NCI-H2107 (cell line): ENCODE measurements around the gene LHCGR.

Source experiments
- DNase-seq: peaks from one replicate; lab custom pipeline; 2025; lab: John Stamatoyannopoulos, UW

The LHCGR gene

DNA sequence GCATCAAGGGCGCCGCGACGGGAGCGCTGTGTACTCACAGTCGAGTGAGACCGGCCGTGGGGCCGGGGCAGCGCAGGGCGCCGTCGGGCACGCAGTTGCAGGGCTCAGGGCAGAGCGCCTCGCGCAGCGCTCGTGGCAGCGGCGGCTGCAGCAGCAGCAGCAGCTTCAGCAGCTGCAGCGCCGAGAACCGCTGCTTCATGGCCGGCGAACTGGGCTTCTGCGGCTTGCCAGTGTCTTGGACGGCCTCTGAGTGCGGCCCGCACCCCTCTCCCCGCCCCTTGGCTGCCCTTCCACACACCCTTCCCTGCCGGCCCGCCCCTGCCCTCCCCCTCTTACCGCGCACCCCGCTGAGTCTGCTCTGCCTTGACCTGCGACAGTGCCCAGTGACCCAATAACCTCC, at the start of gene LHCGR:
Gene LHCGR (minus strand): TSS at position 252 of the 400 bp plus-strand sequence. CDS start 53 bp downstream, at position 199.
- DNase-seq = peak; percentile 18

DNA sequence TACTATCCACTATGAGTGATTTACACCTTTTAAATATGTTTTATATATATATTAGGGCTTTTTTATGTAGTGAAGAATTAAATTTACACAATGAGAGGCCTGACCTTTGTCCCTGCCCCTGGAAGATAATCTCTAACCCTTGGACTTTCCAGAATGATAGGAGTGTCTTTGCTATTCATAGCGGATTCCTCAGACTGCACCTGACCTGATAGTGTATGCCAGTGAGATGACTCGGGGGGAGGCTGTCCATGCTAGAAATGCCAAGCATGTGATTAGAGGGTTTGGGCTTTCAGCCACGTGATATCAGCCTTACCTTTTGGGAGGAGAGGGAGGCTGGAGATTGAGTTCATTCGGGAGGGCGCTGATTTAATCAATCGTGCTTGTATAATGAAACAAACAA, 44.1 kb upstream of the LHCGR start:
- DNase-seq = no peak

DNA sequence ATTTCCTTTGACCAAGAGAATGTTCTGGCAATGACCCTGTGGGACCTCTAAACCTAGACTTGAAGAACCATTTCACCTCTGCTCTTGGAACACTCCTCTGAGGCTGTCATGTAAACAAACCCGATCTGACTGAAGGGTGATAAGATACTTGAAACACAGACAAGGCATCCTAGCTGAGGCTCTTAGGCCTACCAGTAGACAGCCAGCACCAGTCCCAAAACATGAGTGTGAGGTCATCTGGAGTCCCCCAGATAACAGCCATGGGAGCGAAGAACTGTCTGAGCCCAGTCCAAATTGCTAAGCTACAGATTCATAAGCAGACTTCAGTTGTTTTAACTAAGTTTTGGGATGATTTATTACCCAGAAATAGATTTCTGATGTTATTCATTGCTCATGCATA, 39.5 kb upstream of the LHCGR start:
- DNase-seq = no peak

DNA sequence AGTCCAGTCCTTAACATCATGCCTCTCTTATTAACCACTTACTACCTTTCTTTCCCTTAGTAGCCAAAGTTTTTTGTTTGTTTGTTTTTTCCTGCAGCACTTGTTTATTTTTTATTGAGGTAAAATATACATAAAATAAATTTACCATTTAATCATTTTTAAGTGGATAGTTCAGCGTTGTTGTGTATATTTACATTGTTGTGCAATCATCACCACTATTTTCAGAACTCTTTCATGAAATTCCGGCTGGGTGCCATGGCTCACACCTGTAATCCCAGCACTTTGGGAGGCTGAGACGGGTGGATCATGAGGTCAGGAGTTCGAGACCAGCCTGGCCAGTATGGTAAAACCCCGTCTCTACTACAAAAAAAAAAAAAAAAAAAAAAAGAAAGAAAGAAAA, 38.1 kb upstream of the LHCGR start:
- DNase-seq = no peak

DNA sequence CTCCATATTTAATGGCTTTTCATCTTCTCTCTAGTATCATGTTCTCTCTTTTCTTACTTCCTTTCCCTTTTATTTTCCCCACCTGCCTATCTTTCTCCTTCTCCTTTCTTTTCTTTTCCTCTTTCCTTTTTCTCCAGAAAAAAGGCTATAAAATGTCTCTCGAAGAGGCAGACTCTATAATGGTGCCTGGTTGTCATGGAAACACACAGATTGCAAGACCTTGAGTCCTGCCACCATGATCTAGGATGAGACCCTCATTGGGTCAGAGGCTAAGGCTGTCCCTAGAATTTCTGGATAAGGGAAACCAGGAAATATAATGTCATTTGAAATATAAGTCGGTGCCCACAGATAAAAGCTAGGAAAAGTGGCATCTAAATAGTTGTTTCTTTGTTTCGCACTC, 36.5 kb upstream of the LHCGR start:
- no peak for DNase-seq

DNA sequence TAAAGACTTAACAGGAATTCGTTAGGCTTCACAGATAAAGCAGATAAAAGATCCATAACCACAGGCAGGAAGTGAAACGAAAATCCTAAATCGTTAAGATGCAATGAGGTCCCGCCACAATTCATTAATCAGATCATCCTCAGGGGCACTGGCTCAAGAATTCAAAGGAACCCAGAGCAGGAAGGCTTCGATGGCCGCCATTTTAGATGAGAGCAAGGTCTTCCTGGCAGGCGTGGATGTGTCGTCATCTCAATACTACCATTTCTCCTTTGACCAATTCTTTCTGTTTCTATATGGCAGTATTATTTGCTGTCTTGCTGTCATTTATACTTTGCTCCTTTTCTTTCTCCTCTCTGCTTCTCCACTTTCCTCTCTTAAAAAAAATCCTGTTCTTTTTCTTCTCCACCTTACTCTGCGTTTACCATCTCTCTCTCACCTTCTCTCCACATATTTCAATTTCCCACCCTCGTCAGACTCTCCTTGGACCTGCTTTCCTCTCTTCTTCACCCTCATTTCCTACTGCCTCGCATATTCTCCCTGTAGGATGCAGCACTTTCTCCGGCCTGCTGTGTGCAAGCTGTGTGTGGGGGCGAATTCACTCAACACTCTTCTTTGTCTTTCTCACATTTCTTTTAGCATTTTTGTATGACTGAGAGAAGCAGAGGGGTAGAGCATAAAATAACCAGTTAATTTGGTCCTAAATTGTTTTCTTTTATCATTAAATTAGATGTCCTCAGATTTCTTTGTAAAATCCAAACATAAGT, 35.1 kb upstream of the LHCGR start:
- no peak for DNase-seq

DNA sequence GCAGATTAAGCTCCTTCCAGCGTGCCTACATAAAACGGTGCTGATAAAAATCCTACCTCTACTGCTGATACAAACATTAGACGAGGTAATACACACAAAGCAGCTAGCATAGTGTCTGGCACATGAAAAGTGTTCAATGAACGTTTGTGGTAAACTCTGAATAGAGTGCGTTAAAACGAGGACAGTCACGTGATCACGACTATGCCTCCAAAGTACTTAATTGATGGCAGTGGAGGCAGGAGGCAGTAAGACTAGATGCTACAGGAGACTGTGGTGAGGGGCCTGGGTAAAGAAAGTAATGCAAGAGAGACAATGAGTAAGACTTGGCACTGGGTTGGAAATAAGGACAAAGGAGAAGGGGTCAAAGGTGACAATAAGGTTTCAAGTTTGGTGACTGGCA, 32.1 kb upstream of the LHCGR start:
- no peak for DNase-seq

DNA sequence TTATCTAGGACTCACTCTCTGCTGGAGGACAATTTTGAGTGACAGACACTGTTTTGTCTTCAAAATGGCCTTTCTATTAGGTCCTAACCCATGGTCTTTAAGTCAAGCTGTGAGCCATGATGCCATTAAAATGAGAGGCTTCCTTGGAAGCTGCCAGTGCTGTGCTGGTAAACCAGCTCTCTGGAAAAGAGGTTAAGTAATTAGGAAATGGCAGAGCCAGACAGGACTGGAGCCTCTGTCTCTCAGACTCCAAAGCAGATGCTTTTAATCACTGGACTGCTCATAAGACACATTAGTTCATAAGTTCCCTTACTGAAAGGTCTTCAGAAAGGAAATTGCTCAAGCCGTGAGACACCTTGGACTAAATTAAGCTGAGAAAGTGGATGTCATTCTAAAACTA, 25.8 kb upstream of the LHCGR start:
- DNase-seq = no peak

DNA sequence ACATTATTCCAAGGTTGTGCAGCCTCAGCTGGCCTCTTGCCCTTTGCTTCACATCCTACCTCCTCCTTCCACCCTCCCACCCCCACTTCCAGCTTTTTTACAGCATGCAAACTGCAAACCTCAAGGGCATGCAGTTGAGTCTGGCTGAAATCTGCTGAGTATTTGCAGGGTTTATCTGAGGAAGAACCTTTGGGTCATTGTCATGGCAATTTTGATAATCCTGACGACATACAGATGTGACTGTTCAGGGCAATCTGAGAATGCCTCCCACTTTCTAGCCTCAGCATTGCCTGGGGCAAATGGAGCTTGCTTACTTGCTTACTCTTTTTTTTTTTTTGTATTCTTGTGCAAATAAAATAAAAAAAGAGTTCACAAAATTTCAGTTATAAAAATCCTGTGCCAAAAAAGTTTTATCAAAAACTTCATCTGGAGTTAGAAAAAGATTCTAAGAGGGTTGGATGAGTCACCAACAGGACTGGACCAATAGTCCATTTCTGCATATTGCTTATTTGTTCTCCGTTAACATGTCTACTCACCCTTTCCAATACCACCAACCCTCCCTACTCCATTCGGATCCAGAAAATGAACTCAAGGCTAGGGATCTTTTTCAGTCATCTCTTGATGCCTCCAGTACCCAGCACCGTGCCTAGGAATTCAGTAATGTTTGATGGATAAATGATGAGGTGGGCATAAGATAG, 23.6 kb upstream of the LHCGR start:
- no peak for DNase-seq

DNA sequence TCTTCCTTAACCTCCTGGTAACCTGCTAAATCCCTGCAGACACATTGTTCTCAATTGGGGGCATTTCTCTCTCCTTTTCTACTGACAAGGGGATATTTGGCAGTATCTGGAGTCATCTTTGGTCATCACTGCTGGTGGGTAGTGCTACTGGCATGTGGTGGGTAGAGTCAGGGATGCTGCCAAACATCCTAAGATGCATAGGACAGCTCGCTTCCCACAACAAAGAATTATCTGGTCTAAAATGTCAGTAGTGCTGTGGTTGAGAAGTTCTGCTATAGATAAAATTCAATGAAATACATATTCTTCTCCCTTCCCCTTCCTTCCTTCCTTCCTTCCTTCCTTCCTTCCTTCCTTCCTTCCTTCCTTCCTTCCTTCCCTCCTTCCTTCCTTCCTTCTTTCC, 18.7 kb upstream of the LHCGR start:
- no peak for DNase-seq

DNA sequence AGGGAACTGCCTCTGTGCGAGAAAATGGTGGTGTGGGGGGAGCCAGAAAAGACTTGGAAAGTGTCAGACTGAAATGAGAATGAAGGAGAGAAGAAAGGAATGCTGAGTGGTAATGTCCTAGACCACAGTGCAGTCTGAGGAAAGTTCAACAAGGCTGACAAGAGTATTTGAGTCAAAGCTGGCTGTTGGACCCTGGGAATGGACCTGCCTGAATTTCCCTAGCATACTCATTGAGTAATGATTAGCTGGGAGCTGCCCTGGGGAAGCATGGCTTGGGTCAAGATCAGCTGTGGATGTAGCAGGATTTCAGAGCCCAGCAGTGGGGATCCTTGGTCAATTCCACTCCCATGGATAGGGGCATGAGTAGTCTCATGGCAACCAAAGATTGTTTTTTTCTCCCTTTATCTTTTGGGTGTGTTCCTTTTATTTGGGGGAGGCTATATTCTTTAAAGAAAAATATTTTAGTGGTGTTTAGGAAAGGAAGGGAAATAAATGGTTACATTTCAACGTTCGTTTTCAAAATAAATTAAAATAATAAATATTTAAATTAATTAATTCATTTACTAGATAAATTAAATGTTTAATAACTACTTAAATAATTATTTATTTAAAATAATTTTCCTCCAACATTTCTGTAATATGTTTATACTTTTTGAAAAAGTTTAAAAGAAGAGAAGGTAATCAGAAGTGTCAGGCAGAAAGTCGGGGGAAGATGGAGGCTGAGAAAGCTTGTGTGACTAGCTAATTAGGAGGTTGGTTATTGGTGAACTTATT, 15.9 kb upstream of the LHCGR start:
- no peak for DNase-seq

DNA sequence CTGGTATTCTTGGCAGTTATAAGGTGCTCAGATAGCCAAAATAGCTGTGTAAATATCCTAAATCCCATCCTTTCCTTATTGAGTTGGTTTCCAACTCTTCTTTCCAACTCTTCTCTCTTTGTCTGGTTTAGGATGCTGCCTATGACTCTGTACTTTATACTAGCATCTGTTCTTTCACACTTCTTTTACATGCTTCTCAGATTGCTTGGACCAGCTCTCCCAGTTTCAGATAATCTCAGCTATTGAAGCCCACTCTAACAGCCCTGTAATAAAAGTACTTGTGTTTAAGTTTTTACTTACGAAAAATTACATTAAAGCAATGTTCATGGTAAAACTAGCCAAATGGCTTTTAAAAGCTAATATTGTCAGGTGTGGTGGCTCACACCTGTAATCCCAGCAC, 14.7 kb upstream of the LHCGR start:
- DNase-seq = no peak

DNA sequence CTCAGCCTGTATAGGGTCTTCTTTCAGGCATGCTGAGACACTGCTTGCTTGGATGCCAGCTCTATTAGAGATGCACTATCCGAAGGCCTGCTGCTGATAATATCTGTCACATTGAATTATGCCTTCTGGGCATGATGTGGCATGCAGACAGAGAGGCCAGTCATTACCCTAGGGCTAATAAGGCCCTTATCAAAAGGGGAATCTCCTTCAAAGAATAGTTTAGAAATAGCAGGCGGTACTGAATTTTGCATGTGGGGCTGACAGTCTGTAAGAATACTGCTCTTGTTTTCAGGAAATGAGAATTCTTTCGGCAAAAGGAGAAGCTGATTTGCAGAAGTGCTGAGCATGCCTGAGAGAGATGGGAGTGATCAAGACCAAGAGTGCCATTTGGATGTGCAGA, 13.1 kb upstream of the LHCGR start:
- no peak for DNase-seq

DNA sequence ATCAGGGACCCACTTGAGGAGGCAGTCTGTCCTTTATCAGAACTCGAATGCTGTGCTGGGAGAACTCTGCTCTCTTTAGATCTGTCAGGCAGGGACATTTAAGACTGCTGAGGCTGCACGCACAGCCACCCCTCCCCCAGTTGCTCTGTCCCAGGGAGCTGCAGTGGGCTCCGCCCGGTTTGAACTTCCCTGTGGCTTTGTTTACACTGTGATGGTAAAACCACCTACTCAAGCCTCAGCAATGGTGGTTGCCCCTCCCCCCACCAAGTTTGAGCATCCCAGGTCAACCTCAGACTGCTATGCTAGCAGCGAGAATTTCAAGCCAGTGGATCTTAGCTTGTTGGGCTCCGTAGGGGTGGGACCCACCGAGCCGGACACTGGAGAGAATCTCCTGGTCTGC, 11.8 kb upstream of the LHCGR start:
- no peak for DNase-seq

DNA sequence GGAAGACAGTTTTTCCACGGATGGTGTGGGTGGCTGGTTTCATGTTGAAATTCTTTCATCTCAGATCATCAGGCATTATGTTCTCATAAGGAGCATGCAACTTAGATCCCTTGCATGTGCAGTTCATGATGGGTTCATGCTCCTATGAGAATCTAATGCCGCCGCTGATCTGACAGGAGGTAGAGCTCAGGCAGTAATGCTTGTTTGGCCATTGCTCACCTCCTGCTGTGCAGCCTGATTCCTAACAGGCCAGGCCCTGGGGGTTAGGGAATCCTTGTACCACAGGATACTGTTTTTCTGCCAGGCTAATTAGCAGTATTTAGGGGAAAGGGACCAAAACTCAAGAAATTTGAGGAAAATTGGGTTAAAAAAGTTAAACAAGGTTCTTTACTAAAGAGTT, 5.3 kb upstream of the LHCGR start:
- DNase-seq = no peak

DNA sequence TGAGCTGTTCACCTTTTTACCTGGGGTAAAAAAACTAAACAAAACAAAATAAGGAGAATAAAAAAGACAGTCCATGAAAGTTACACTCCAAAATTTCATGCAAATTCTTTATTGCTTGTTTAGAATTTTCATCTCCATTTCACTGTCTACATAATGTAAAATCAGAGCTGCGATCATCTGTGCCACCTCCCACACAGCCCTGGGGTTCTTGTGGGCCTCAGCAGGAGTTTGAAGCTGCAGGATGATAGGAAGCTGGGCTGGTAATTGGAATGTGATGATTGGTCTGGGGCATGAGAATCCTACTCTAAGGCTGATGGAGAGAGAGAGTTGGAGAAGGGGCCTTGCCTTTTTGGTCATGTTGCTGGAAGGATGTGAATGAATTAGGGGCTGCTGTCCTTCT, 4.2 kb upstream of the LHCGR start:
- no peak for DNase-seq

DNA sequence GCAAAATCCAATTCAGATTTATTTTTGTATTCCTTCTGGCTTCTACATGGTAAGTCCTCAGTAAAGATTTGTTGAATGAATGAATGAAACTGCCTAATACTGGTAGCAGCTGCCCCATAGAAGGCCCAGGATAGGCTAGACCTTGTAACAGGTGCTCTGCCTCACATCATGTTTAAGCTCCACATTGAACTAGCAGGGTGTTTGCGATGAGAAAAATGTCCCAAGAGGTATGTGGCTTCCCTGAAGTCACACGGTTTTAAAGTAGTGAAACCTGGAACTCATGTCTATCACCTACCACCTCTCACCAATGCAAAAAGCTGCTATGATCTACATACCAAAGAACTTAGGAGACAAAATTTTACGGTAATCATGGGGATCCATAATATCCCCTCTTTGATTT, 765 bp upstream of the LHCGR start:
- DNase-seq = no peak

DNA sequence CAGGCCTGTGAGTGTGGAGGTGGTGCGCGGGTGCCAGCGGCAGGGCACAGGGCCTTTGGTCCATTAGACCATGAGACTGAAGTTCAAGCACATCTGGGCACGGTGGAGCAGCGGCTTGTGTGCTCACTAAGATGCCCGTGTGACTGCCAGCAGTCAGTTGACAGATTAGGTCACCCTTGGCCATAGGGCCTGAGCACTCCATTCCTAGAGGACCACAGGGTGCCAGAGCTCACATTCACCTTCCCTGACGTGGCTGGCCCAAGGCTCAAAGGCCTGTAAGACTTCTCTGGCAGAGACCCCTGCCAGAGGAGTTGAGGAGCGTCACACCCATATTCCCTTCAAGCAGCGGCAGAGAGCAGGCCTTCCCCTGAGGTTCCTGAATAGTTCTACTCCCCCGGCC, 650 bp downstream of the LHCGR start:
- no peak for DNase-seq

DNA sequence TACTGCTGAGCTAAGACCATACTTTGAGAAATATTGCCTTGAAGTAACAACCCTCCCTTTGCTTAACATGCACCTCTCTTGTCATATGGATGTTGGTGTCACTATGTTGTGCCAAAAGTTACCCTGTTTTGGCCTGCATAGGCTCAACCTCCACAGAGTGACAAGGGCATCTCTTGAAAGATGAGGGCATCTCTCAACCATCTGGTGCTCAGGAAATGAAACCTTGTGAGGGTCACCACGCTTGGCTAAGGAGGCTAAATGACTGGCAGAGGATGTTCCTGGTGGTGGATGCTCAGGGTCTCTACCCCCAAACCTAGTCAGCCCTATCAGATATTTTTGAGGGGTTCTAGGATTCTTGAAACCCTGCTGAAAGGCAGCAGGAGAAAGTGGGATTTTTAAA, 2.3 kb downstream of the LHCGR start:
- DNase-seq = no peak

DNA sequence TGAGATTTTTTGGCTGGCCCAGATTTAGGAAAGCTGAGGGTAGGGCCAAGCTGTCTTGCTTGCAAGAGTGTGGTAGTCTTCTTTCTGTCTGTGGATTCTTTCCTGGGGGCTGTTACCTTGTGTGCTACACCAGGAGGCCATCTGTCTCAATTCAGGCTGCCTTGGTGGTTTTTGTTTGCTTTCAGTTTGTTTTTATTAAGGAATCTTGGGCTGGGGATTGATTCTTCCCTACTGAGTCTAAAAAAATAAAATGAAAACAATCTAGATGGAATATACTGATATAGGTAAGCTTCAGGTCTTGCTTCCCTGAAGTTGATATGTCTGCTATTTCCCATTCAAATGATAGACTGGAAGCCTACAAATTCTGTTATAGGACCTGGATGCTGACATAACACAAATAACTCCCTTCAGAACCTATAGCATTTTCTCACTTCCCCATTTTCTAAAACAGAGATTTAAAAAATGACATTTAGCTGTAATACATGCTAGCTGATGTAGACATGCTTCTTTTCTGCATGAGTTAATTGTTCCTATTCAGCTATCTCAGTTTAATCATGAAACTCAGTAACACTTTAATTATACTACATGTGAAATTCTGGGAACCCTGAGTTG, 5.3 kb downstream of the LHCGR start:
- DNase-seq = no peak

DNA sequence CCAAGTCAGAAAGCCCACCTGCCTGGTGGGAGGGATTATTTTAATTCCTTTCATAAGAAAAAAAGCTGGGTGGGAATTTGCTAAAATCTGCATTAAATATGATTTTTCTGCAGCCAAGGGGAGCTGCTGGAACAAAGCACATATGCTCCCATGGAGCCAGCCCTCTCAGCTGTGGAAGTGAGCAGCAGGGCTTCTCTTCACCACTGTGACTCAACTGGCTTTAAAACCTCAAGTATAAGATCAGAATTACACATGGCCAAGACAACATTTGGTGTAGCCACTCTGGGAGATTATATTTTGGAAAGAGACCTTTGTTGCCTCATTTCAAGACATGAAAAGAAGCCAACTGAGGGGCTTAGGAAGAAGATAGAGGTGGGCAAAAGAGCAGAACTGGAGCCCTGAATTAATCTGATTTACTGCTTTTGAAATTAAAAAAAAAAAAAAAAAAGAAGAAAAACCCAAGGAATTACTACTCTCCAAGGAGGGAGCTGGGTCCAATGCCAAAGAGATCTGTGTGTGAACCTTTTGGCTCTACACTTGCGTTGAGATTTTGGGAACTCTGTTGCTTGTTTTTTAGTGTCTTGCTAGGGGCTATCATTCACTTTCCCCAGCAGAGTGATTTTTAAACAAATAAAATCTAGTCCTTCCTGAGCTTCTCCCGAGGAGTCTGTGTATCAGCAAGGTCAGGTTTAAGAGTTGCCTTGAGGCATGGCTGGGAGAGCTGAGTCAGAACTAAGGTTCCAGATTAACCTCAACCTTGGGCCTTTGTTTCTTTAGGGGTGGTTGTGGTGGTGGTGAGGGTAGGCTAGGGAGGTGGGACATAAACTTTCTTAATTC, 6.0 kb downstream of the LHCGR start:
- no peak for DNase-seq

DNA sequence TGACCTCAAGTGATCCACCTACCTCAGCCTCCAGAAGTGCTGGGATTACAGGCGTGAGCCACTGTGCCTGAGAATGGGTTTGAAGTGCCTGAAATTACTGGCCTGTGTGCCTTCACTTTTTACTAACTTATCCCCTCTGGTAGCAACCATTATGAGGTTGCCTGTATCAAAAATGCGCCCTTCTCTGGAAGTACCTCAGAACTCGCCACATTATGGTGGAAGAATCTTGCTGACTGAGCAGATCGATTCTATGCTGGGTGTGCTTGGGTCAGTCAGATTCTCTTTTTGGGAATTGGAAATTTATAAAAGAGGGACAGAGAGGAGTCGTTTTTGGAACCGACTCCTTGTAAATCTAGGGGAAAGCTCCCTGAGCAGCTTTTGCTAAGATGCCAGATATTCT, 8.2 kb downstream of the LHCGR start:
- no peak for DNase-seq
